SK-N-SH (cell line): Measurements from ENCODE around the gene BRAF. TPM values are rescaled to one million over a fixed set of nuclear protein-coding genes. Genes with fewer than 3 reads are reported as not detected.

ENCODE experiments used
- CTCF ChIA-PET: fragments of 300-600, 350-600 bp; formaldehyde crosslinking; extraction: SDS; loops from one replicate; lab custom pipeline; 2021; lab: Yijun Ruan, JAX
- POLR2A ChIA-PET: fragments of 350-600 bp; sonication (Branson Sonifier 250); formaldehyde crosslinking; extraction: SDS; loops from one replicate; lab custom pipeline; 2020; ENCODE audit warnings: antibody characterized with exemption, inconsistent platforms; lab: Yijun Ruan, JAX
- DNase-seq: peaks from one replicate; pipeline ENCODE4 v3.0.0; 2012
- H2AFZ ChIP-seq: fragments of 200-600 bp; sonication (generic); 2 replicates; pipeline ENCODE4 v1.8.1; 2016; ENCODE audit warnings: antibody characterized with exemption, mild to moderate bottlenecking, low read depth
- H3F3A ChIP-seq: fragments of 200-600 bp; sonication (generic); replicated peaks from 2 replicates; pipeline ENCODE3; 2016; ENCODE audit warnings: antibody characterized with exemption, mild to moderate bottlenecking; ENCODE audit not compliant: insufficient read depth
- H3K27ac ChIP-seq, 2 experiments: fragments of 200-500 bp in 1 of 2; fragments of 200-600 bp in 1 of 2; sonication (Bioruptor generic) in 1 of 2; sonication (generic), shearing (Covaris generic) in 1 of 2; 2 replicates each; pipeline versions ENCODE4 v1.5.1 to v1.6.1; 2014 to 2016; ENCODE audit warnings: low read depth in 2 of 2, inconsistent platforms in 1 of 2, low read length in 1 of 2, mild to moderate bottlenecking in 1 of 2, mixed read lengths in 1 of 2
- H3K27me3 ChIP-seq: fragments of 200-600 bp; sonication (generic), shearing (Covaris generic); 2 replicates; pipeline ENCODE4 v1.6.1; 2016; ENCODE audit warnings: mixed run types; ENCODE audit not compliant: insufficient read depth
- H3K36me3 ChIP-seq, 2 experiments: fragments of 200-500 bp in 1 of 2; fragments of 200-600 bp in 1 of 2; sonication (Bioruptor generic) in 1 of 2; sonication (generic) in 1 of 2; replicated peaks in 1 of 2; 2 replicates each; pipeline versions ENCODE3 to v1.5.1; 2014 to 2016; ENCODE audit warnings: low read length in 1 of 2, mild to moderate bottlenecking in 1 of 2; ENCODE audit not compliant: insufficient read depth in 2 of 2, control insufficient read depth in 1 of 2
- H3K4me1 ChIP-seq, 2 experiments: fragments of 200-500 bp in 1 of 2; fragments of 200-600 bp in 1 of 2; sonication (Bioruptor generic) in 1 of 2; sonication (generic), shearing (Covaris generic) in 1 of 2; 2 replicates each; pipeline versions ENCODE4 v1.5.1 to v1.6.1; 2014 to 2016; ENCODE audit warnings: low read depth in 1 of 2, low read length in 1 of 2, mixed run types in 1 of 2; ENCODE audit not compliant: insufficient read depth in 2 of 2, control insufficient read depth in 1 of 2
- H3K4me2 ChIP-seq: fragments of 200-600 bp; sonication (generic), shearing (Covaris generic); 2 replicates; pipeline ENCODE4 v1.6.1; 2017; ENCODE audit warnings: mixed run types
- H3K4me3 ChIP-seq, 2 experiments: fragments of 200-500 bp in 1 of 2; fragments of 200-600 bp in 1 of 2; sonication (Bioruptor generic) in 1 of 2; sonication (generic), shearing (Covaris generic) in 1 of 2; 2 replicates each; pipeline versions ENCODE4 v1.5.1 to v1.8.1; 2014 to 2016; ENCODE audit warnings: low read depth in 2 of 2, inconsistent platforms in 1 of 2, low read length in 1 of 2, mild to moderate bottlenecking in 1 of 2, mixed read lengths in 1 of 2, moderate library complexity in 1 of 2
- H3K79me2 ChIP-seq: fragments of 200-600 bp; sonication (generic); 2 replicates; pipeline ENCODE4 v1.8.1; 2017; ENCODE audit warnings: mild to moderate bottlenecking; ENCODE audit not compliant: insufficient read depth
- H3K9ac ChIP-seq: fragments of 200-600 bp; sonication (generic); 2 replicates; pipeline ENCODE4 v1.6.1; 2017; ENCODE audit warnings: mixed run types
- H3K9me2 ChIP-seq: fragments of 200-600 bp; sonication (generic); 2 replicates; pipeline ENCODE4 v1.6.1; 2017; ENCODE audit warnings: mixed run types
- H3K9me3 ChIP-seq: fragments of 200-600 bp; sonication (generic); 2 replicates; pipeline ENCODE4 v1.6.1; 2017; ENCODE audit warnings: mixed run types, mild to moderate bottlenecking, moderate library complexity
- H4K20me1 ChIP-seq: fragments of 200-600 bp; sonication (generic); 2 replicates; pipeline ENCODE4 v1.6.1; 2017; ENCODE audit warnings: mild to moderate bottlenecking, mixed run types; ENCODE audit not compliant: insufficient read depth
- CHD2 ChIP-seq: fragments of 150-350 bp; IDR thresholded peaks from 2 replicates; pipeline ENCODE4 v1.6.1; 2018; ENCODE audit warnings: low read length; ENCODE audit not compliant: partially characterized antibody
- ELF1 ChIP-seq: IDR thresholded peaks from 2 replicates; pipeline ENCODE4 v1.4.0; 2012
- EP300 ChIP-seq, 2 experiments: IDR thresholded peaks; 2 replicates each; pipeline versions ENCODE4 v1.4.0 to v1.6.1; 2012; ENCODE audit warnings: borderline replicate concordance in 1 of 2, low read depth in 1 of 2, low read length in 1 of 2
- FOXJ3 ChIP-seq: sonication (generic); formaldehyde crosslinking; IDR thresholded peaks from 2 replicates; pipeline ENCODE4 v1.5.1; 2020; ENCODE audit warnings: mild to moderate bottlenecking, missing genetic modification reagents
- RAD21 ChIP-seq: IDR thresholded peaks from 2 replicates; pipeline ENCODE4 v1.6.1; 2012; ENCODE audit warnings: mild to moderate bottlenecking, low read length
- RCOR1 ChIP-seq: fragments of 150-350 bp; IDR thresholded peaks from 2 replicates; pipeline ENCODE4 v1.6.1; 2017; ENCODE audit warnings: antibody characterized with exemption, low read length
- SIN3A ChIP-seq: IDR thresholded peaks from 2 replicates; pipeline ENCODE4 v1.6.1; 2012; ENCODE audit warnings: low read depth, mild to moderate bottlenecking, low read length, moderate library complexity, borderline replicate concordance
- SMC3 ChIP-seq: IDR thresholded peaks from 2 replicates; pipeline ENCODE4 v1.6.1; 2012; ENCODE audit warnings: low read depth, low read length, improper control_type of control experiment
- TAF1 ChIP-seq: IDR thresholded peaks from 2 replicates; pipeline ENCODE4 v1.6.1; 2012; ENCODE audit warnings: low read depth, mild to moderate bottlenecking, low read length, moderate library complexity, borderline replicate concordance
- TEAD4 ChIP-seq: IDR thresholded peaks from 2 replicates; pipeline ENCODE4 v1.4.0; 2012; ENCODE audit warnings: mild to moderate bottlenecking, borderline replicate concordance; ENCODE audit not compliant: insufficient read depth
- WGBS: methylation state at CpG from one replicate; pipeline ENCODE4 v1.1.6; 2017; ENCODE audit warnings: low lambda C conversion rate; 5-methylcytosine and 5-hydroxymethylcytosine counted together
- polyA plus RNA-seq, 3 experiments: library from polyadenylated mRNA; depleted of rRNA; stranded (reverse); fragments of >200 nt; gene quantifications; 2 replicates each; pipeline ENCODE4 v1.2.3, GENCODE V29; 2012
- TF ChIP-seq, protein P1 (sequence below): IDR thresholded peaks from 2 replicates; pipeline ENCODE4 v1.6.1; 2012; ENCODE audit warnings: mild to moderate bottlenecking, low read depth, low read length, moderate library complexity
- TF ChIP-seq, protein P2 (sequence below): IDR thresholded peaks from 2 replicates; pipeline ENCODE4 v1.4.0; 2012; ENCODE audit warnings: low read depth, borderline replicate concordance
- TF ChIP-seq, protein P3 (sequence below): fragments of 150-350 bp; IDR thresholded peaks from 2 replicates; pipeline ENCODE4 v1.6.1; 2016; ENCODE audit warnings: mild to moderate bottlenecking, low read depth, low read length

Gene BRAF
- polyA plus RNA-seq, 1 of the 3 experiments (the other 2 are of a cell fraction), result 5.2 TPM

DNA sequence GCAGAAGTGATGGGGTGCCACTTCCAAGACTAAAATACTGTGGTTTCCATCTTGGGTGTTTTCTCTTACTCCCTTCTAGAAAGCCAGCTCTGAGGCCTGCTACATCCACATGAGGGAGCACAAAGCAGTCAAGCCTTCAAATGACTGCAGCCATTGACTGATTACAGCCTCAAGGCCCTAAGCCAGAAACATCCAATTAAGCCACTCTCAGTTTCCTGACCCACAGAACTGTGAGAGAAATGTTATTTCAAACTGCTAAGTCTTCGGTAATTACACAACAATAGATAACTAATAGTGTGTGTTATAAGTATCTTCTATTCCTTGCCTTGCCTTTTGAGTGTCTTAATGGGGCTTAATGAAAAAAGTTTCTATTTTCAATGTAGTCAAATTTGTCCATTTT is 24.8 kb downstream of the BRAF start:
- H3K9me2 ChIP-seq, result no peaks in the 10 kb centered on the region
- DNase-seq, result peak; percentile 63
- 71% methylated on average over 1 of the region's 1 CpG for WGBS
- no peak overlapping the region for H3K4me3 ChIP-seq
- H4K20me1 ChIP-seq, result peaks cover 35% of the 10 kb centered on the region
- H3K4me1 ChIP-seq, result peaks cover 0 to 5% of the 10 kb centered on the region in 2 experiments; a peak in 3 of 4 replicates
- H3K79me2 ChIP-seq, result peaks cover 96% of the 10 kb centered on the region
- TF ChIP-seq SMC3 (peak; percentile 28; the same call in 1 of the 2 replicates), RCOR1 (peak; percentile 59), TEAD4 (no peak), RAD21 (peak; percentile 56), CHD2 (peak; percentile 45), EP300 (IDR thresholded peaks at IDR 0.05; ENCODE audit: borderline replicate concordance in 1 of 2, low read depth in 1 of 2, low read length in 1 of 2) (peak in 1 of 2 experiments; percentile 32; a peak in 1 of 4 replicates), ELF1 (no peak)
- TF ChIP-seq, all 33 proteins: peak for 5
- POLR2A ChIA-PET, result no interaction called here
- no peak overlapping the region for H2AFZ ChIP-seq
- H3K9me3 ChIP-seq, result peaks cover 3% of the 10 kb centered on the region; the same call in 1 of the 2 replicates
- H3K9ac ChIP-seq, result no peak overlapping the region
- H3K4me2 ChIP-seq, result no peak overlapping the region
- H3F3A ChIP-seq, result no peaks in the 10 kb centered on the region
- peaks cover 0 to 9% of the 10 kb centered on the region in 2 experiments for H3K36me3 ChIP-seq
- H3K27ac ChIP-seq, result peak overlapping the region in 1 of 2 experiments; percentile 54; a peak in 2 of 4 replicates
- CTCF ChIA-PET, result interaction anchor here (0.7 to 2.1 kb wide), 6 partner anchors 10 to 106 kb away, joined by 3 to 9 read pairs (median 4); no protein-coding TSS in a partner anchor
- no peaks in the 10 kb centered on the region for H3K27me3 ChIP-seq

DNA sequence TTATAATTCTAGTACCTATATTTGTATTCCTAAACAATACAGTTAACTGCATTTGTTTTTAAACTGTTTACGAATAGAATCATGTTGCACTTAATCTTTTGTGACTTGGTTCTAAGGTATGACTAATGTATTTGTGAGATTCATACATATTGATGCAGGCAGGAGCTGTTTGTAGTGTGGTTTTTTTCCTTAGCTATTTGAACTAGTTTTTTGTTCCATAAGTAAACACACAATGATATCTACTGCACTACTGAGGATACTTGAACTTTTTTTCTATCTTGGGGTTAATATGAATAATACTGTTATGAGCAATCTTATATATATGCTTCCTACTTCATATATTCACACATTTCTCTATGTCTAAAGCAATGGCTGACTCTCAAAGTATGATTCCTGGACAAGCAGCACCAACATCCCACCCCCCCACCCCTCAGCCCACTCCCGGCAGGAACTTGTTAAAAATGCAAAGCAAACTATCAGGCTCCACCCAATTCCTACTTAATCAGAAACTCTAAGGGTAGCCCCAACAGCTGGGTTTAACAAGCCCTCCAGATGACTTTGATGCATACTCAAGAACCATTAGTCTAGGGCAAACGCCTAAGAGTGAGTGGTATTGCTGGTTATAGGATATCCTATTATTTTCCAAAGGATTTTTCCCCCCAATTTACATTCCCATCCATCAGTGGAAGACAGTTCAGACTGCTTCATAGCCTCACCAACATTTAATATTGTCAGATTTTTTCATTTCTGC is 25.8 kb downstream of the BRAF start:
- no peak overlapping the region; a peak in 1 of 4 replicates for H3K27ac ChIP-seq
- POLR2A ChIA-PET, result no interaction called here
- DNase-seq, result no peak

More for the DNA sequence above, 25.8 kb downstream of the BRAF start:
- peaks cover 96% of the 10 kb centered on the region for H3K79me2 ChIP-seq
- no peak overlapping the region for H3K9ac ChIP-seq
- peaks cover 0 to 9% of the 10 kb centered on the region in 2 experiments for H3K36me3 ChIP-seq
- H3K4me1 ChIP-seq, result peaks cover 0 to 5% of the 10 kb centered on the region in 2 experiments; a peak in 3 of 4 replicates
- CTCF ChIA-PET, result interaction anchor here (0.6 to 2.1 kb wide), 7 partner anchors 9 to 114 kb away, joined by 3 to 9 read pairs (median 4); no protein-coding TSS in a partner anchor
- no peaks in the 10 kb centered on the region for H3K9me2 ChIP-seq
- H3F3A ChIP-seq, result no peaks in the 10 kb centered on the region
- peaks cover 3% of the 10 kb centered on the region; the same call in 1 of the 2 replicates for H3K9me3 ChIP-seq
- 93% methylated on average over 3 of the region's 3 CpGs for WGBS
- H4K20me1 ChIP-seq, result peaks cover 43% of the 10 kb centered on the region
- no peak overlapping the region for H2AFZ ChIP-seq
- TF ChIP-seq, protein P1, sequence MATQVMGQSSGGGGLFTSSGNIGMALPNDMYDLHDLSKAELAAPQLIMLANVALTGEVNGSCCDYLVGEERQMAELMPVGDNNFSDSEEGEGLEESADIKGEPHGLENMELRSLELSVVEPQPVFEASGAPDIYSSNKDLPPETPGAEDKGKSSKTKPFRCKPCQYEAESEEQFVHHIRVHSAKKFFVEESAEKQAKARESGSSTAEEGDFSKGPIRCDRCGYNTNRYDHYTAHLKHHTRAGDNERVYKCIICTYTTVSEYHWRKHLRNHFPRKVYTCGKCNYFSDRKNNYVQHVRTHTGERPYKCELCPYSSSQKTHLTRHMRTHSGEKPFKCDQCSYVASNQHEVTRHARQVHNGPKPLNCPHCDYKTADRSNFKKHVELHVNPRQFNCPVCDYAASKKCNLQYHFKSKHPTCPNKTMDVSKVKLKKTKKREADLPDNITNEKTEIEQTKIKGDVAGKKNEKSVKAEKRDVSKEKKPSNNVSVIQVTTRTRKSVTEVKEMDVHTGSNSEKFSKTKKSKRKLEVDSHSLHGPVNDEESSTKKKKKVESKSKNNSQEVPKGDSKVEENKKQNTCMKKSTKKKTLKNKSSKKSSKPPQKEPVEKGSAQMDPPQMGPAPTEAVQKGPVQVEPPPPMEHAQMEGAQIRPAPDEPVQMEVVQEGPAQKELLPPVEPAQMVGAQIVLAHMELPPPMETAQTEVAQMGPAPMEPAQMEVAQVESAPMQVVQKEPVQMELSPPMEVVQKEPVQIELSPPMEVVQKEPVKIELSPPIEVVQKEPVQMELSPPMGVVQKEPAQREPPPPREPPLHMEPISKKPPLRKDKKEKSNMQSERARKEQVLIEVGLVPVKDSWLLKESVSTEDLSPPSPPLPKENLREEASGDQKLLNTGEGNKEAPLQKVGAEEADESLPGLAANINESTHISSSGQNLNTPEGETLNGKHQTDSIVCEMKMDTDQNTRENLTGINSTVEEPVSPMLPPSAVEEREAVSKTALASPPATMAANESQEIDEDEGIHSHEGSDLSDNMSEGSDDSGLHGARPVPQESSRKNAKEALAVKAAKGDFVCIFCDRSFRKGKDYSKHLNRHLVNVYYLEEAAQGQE, result no peak
- TF ChIP-seq, protein P2, sequence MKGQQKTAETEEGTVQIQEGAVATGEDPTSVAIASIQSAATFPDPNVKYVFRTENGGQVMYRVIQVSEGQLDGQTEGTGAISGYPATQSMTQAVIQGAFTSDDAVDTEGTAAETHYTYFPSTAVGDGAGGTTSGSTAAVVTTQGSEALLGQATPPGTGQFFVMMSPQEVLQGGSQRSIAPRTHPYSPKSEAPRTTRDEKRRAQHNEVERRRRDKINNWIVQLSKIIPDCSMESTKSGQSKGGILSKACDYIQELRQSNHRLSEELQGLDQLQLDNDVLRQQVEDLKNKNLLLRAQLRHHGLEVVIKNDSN, result no peak
- TF ChIP-seq FOXJ3 (no peak), TAF1 (no peak), ELF1 (no peak), EP300 (IDR thresholded peaks at IDR 0.05; ENCODE audit: borderline replicate concordance in 1 of 2, low read depth in 1 of 2, low read length in 1 of 2) (no peak), SIN3A (no peak)
- TF ChIP-seq, protein P3, sequence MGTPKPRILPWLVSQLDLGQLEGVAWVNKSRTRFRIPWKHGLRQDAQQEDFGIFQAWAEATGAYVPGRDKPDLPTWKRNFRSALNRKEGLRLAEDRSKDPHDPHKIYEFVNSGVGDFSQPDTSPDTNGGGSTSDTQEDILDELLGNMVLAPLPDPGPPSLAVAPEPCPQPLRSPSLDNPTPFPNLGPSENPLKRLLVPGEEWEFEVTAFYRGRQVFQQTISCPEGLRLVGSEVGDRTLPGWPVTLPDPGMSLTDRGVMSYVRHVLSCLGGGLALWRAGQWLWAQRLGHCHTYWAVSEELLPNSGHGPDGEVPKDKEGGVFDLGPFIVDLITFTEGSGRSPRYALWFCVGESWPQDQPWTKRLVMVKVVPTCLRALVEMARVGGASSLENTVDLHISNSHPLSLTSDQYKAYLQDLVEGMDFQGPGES, result no peak
- TF ChIP-seq, all 33 proteins: peak for 0
- Histone ChIP-seq H3K4me2 (no peak overlapping the region), H3K27me3 (no peaks in the 10 kb centered on the region), H3K4me3 (no peak overlapping the region)
